Measurements from ENCODE around the gene AKIRIN1. TPM values are rescaled to one million over a fixed set of nuclear protein-coding genes. Genes with fewer than 3 reads are reported as not detected.

AKIRIN1 gene
- total RNA-seq, 4 donors from 2014 or later: 36.9 to 45.3 (median 41.8) TPM

GRCh38 chr1:38997034-38997900 lies 6.2 kb downstream of the AKIRIN1 start:
- H3K9me3 ChIP-seq: no peaks in the 10 kb centered on the region
- WGBS, 2 donors: 26 to 40% methylated on average over 4 of the region's 4 CpGs
- H3K4me3 ChIP-seq: no peak overlapping the region
- no peaks in the 10 kb centered on the region for H3K27me3 ChIP-seq
- no peak for DNase-seq (ENCODE audit: low spot score in 2 of 2)
- H3K4me1 ChIP-seq: peaks cover 0 to 60% (median 9%) of the 10 kb centered on the region in 4 donors
- peak overlapping the region in 3 of 4 donors; percentile 56 to 71 (median 69) for H3K27ac ChIP-seq
- TF ChIP-seq EP300 (IDR thresholded peaks at IDR 0.05): no peak
- no peak for TF ChIP-seq POLR2A (IDR thresholded peaks at IDR 0.05)
- no peak for TF ChIP-seq CTCF (IDR thresholded peaks at IDR 0.05)
- peaks cover 0 to 40% (median 9%) of the 10 kb centered on the region in 3 donors for H3K36me3 ChIP-seq

GRCh38 chr1:38997901-38998190 lies 6.8 kb downstream of the AKIRIN1 start:
- no peak for TF ChIP-seq CTCF (IDR thresholded peaks at IDR 0.05)
- no peak for TF ChIP-seq POLR2A (IDR thresholded peaks at IDR 0.05)
- TF ChIP-seq EP300 (IDR thresholded peaks at IDR 0.05): no peak
- H3K4me3 ChIP-seq: no peak overlapping the region
- 20 to 28% methylated on average over 3 of the region's 3 CpGs for WGBS, 2 donors
- peak overlapping the region in 2 of 4 donors; percentile 69 to 71 for H3K27ac ChIP-seq
- H3K4me1 ChIP-seq: peaks cover 0 to 60% (median 10%) of the 10 kb centered on the region in 4 donors
- no peaks in the 10 kb centered on the region for H3K9me3 ChIP-seq
- peaks cover 0 to 45% (median 9%) of the 10 kb centered on the region in 3 donors for H3K36me3 ChIP-seq
- no peak for DNase-seq (ENCODE audit: low spot score in 2 of 2)
- H3K27me3 ChIP-seq: no peaks in the 10 kb centered on the region

GRCh38 chr1:39001516-39002421 lies 10.7 kb downstream of the AKIRIN1 start:
- peaks cover 0 to 71% (median 20%) of the 10 kb centered on the region in 3 donors for H3K36me3 ChIP-seq

GRCh38 chr1:39003281-39003680 lies 12.2 kb downstream of the AKIRIN1 start:
- no peaks in the 10 kb centered on the region for H3K9me3 ChIP-seq
- WGBS, 2 donors: 45 to 55% methylated on average over 3 of the region's 3 CpGs
- no peak for DNase-seq (ENCODE audit: low spot score in 2 of 2)
- H3K4me1 ChIP-seq: peaks cover 0 to 15% (median 2%) of the 10 kb centered on the region in 4 donors
- no peaks in the 10 kb centered on the region for H3K27me3 ChIP-seq
- H3K36me3 ChIP-seq: peaks cover 0 to 86% (median 20%) of the 10 kb centered on the region in 3 donors
- no peak overlapping the region for H3K4me3 ChIP-seq
- TF ChIP-seq POLR2A (IDR thresholded peaks at IDR 0.05) (no peak), CTCF (IDR thresholded peaks at IDR 0.05) (no peak), EP300 (IDR thresholded peaks at IDR 0.05) (no peak)
- peak overlapping the region in 2 of 4 donors; percentile 31 to 57 for H3K27ac ChIP-seq

More at GRCh38 chr1:39001516-39002421, 10.7 kb downstream of the AKIRIN1 start:
- no peak for DNase-seq (ENCODE audit: low spot score in 2 of 2)
- TF ChIP-seq POLR2A (IDR thresholded peaks at IDR 0.05) (no peak), EP300 (IDR thresholded peaks at IDR 0.05) (no peak), CTCF (IDR thresholded peaks at IDR 0.05) (no peak)
- no peak overlapping the region for H3K27ac ChIP-seq
- peaks cover 0 to 30% (median 8%) of the 10 kb centered on the region in 4 donors for H3K4me1 ChIP-seq
- H3K4me3 ChIP-seq: no peak overlapping the region
- no peaks in the 10 kb centered on the region for H3K9me3 ChIP-seq
- H3K27me3 ChIP-seq: no peaks in the 10 kb centered on the region
- 83 to 87% methylated on average over 5 of the region's 5 CpGs for WGBS, 2 donors

Measured in tibial nerve (tissue), 4 donors.